AG10803 (cell line): ENCODE measurements around the gene ADAM30.

Experiments
- DNase-seq: peaks from one replicate; pipeline ENCODE4 v3.0.0; 2010; ENCODE audit warnings: low read depth
- H3K4me3 ChIP-seq: 2 replicates; pipeline ENCODE4 v1.5.1; 2011; ENCODE audit warnings: mild to moderate bottlenecking, low read length, control low read depth
- TF ChIP-seq, protein P1 (sequence below): conservative IDR thresholded peaks from 2 replicates; pipeline ENCODE4 v1.5.1; 2011; ENCODE audit warnings: mild to moderate bottlenecking, low read length, control low read depth, inconsistent platforms

ADAM30 gene

DNA sequence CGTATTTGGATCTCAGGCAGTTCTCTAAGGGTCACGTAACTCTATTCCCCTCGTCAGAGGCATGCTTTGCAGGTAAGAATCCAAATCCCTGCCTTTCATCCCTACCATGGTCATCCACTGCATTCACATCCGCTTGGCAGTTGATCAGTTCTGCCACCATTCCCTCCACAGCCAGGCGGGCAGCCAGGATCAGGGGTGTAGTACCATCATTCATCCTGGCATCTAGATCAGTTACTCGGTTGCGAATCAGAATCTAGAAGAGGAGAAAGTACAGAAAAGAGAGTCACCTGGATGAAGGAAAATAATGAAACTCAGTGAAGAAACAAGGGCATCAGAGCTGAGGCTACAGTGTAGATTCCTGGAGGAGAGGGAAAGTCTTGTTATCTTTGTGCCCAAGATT, 22.0 kb upstream of the ADAM30 start:
- no peak overlapping the region for H3K4me3 ChIP-seq
- TF ChIP-seq, protein P1, sequence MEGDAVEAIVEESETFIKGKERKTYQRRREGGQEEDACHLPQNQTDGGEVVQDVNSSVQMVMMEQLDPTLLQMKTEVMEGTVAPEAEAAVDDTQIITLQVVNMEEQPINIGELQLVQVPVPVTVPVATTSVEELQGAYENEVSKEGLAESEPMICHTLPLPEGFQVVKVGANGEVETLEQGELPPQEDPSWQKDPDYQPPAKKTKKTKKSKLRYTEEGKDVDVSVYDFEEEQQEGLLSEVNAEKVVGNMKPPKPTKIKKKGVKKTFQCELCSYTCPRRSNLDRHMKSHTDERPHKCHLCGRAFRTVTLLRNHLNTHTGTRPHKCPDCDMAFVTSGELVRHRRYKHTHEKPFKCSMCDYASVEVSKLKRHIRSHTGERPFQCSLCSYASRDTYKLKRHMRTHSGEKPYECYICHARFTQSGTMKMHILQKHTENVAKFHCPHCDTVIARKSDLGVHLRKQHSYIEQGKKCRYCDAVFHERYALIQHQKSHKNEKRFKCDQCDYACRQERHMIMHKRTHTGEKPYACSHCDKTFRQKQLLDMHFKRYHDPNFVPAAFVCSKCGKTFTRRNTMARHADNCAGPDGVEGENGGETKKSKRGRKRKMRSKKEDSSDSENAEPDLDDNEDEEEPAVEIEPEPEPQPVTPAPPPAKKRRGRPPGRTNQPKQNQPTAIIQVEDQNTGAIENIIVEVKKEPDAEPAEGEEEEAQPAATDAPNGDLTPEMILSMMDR: no peak
- DNase-seq: no peak

DNA sequence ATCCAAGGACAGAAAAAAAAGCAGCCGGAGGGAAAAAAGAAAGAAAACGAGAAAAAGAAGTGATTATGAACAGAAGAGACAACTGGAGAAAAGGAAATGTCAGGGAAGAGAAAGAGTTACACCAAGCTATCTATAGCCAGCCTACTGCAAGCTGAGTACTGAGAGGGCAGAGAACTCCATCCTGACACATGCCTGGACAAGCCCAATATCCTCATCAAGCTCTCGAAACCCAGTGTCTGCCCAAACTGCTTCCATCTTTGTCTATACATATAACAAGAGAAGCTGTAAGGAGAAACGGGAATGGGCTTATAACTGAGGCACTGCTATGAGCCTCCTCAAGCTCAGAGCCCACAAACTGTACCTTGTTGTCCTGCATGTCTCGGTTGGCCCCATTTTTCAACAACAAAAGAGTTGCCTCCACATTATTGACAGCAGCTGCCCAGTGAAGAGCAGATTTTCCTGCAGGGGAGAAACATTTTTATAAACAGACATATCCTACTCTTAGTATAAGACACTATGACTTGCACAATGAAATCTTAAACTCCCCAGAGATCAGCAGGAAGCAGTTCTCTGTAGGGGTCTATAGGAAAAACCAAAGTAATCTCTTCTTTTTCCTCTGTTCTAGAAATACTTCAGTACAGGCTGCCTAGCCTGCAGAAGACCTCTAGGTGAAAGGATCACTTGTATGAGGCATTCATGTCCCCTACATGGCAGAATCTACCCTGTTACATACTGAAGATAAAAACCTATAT, 21.2 kb upstream of the ADAM30 start:
- TF ChIP-seq, protein P1: no peak
- no peak for DNase-seq
- no peak overlapping the region for H3K4me3 ChIP-seq

DNA sequence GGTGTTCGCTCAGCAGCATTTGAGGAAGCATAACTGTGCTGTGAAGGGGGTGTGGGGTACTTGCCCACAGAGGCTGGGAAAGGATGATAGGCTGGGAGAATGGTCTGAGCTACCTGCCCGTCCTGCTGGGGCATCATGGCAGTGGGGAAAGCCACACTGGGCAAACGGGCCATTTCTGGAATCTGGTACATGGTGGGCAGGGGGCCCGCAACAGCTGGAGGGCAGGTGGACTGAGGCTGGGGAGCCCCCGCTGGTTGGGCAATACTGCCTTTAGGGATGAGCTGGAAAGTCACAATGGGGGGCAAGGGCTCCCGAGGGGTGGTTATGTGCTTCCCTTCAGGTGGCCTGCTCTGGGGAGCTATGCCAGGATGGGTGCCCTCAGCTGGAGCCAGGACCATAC, 19.2 kb upstream of the ADAM30 start:
- H3K4me3 ChIP-seq: no peak overlapping the region
- TF ChIP-seq, protein P1: no peak
- DNase-seq: no peak

DNA sequence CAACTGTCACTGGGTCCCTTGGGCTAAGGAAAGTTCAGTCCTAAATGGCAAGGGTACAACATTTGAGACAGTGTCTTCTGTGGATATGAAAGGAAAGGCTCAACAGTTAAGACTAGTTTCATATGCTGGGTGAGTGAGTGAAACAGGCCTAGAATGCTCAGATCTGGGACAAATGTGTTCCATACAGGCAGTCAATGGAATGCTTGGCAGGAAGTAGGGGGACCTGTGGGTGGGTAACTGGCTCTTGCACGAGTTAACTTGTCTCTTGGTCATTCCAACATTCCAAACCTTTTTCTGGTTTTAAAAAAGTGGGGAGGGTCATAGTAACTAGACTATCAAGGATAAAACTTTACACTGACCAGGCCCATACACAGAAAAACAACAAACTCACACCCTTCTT, 17.8 kb upstream of the ADAM30 start:
- peak; percentile 29 for DNase-seq
- H3K4me3 ChIP-seq: no peak overlapping the region
- TF ChIP-seq, protein P1: no peak

DNA sequence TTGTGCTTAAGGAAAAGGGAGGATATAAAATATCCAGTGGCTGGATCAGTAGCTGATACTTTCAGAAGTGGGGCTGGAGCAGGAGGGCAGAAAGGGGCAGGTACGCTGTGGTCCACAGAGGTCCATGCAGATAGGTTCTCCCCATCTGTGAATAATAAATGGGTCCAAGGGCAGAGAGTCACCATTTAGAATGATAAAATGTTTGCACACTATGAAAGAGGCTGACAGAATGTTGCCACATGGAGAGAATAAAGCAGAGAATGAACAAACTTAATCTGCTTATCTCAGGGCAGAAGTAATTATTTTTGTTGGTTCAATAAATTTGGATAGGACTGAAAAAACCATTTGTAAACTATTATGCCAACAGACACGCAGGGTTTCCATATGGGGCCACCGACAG, 16.6 kb upstream of the ADAM30 start:
- H3K4me3 ChIP-seq: no peak overlapping the region
- DNase-seq: no peak
- TF ChIP-seq, protein P1: no peak

DNA sequence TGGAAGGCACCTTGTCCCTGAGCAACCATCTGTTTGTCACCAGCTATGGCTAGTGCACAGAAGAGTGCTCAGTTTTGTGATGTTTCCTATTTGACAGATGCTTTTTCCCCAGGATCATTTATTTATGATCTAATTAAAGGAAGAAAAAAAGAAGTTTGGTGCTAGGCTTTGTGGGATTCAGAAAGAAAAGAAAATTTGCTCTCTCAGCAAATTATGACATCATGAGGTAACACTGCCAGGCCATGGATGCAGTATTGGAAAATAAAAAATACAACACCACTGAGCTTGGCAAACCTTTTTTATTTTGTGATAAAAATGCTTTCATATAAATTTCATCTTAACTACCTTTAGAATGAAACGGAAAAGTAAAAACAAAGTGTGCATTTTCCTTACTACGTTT, 15.5 kb upstream of the ADAM30 start:
- no peak for DNase-seq
- H3K4me3 ChIP-seq: no peak overlapping the region
- TF ChIP-seq, protein P1: no peak

DNA sequence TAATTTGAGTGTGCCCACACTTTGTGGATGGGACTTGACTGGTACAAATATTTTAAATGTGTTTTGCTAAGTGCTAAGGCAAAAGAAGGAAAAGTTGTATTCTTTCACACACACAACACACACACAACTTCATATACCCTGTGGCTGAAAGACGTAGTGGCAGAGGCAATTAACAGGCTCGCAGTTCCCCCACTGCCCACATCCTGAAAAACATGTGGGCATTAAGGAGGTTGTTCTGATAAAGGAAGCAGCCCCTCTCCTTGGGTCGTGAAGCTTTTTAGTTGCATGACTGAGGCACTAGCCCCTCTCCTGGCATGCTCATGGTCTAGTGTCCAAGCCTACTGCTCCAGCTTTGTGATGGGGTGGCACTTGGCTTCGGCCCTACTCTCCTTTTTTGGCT, 14.3 kb upstream of the ADAM30 start:
- DNase-seq: no peak
- TF ChIP-seq, protein P1: no peak
- H3K4me3 ChIP-seq: no peak overlapping the region
